ENCODE measurements around the gene HERC6. TPM values are rescaled to one million over a fixed set of nuclear protein-coding genes. Genes with fewer than 3 reads are reported as not detected.

HERC6 gene
- total RNA-seq, 1 experiment from 2014 or later: 7.6 TPM

GRCh38 chr4:88419874-88420273, 41.2 kb downstream of the HERC6 start:
- Histone ChIP-seq H3K27me3 (replicated peaks; ENCODE audit: control insufficient read depth, insufficient read depth, low read length) (no peaks in the 10 kb centered on the region), H3K4me3 (ENCODE audit: low read depth, low read length) (no peak overlapping the region), H3K4me1 (peaks cover 11% of the 10 kb centered on the region; the same call in 1 of the 2 replicates), H3K36me3 (ENCODE audit: control insufficient read depth, insufficient read depth, low read length) (no peaks in the 10 kb centered on the region), H3K9me3 (no peaks in the 10 kb centered on the region)
- CTCF ChIA-PET: no interaction called here
- no peaks in the 10 kb centered on the region for H3K36me3 Mint-ChIP-seq (ENCODE audit: insufficient read depth, unreplicated experiment)
- H3K27ac Mint-ChIP-seq (ENCODE audit: unreplicated experiment): no peak overlapping the region
- TF ChIP-seq, protein P1, sequence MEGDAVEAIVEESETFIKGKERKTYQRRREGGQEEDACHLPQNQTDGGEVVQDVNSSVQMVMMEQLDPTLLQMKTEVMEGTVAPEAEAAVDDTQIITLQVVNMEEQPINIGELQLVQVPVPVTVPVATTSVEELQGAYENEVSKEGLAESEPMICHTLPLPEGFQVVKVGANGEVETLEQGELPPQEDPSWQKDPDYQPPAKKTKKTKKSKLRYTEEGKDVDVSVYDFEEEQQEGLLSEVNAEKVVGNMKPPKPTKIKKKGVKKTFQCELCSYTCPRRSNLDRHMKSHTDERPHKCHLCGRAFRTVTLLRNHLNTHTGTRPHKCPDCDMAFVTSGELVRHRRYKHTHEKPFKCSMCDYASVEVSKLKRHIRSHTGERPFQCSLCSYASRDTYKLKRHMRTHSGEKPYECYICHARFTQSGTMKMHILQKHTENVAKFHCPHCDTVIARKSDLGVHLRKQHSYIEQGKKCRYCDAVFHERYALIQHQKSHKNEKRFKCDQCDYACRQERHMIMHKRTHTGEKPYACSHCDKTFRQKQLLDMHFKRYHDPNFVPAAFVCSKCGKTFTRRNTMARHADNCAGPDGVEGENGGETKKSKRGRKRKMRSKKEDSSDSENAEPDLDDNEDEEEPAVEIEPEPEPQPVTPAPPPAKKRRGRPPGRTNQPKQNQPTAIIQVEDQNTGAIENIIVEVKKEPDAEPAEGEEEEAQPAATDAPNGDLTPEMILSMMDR (IDR thresholded peaks at IDR 0.05; ENCODE audit: insufficient read depth in 1 of 2, low read depth in 1 of 2, low read length in 1 of 2, severe bottlenecking in 1 of 2, unreplicated experiment in 1 of 2): no peak
- POLR2A ChIA-PET: no interaction called here
- H3K4me1 Mint-ChIP-seq (ENCODE audit: low read depth, unreplicated experiment): peaks cover 13% of the 10 kb centered on the region
- no peaks in the 10 kb centered on the region for H3K9me3 Mint-ChIP-seq (ENCODE audit: unreplicated experiment)
- no peaks in the 10 kb centered on the region for H3K27me3 Mint-ChIP-seq (ENCODE audit: insufficient read depth, unreplicated experiment)
- no peak overlapping the region for H3K4me3 Mint-ChIP-seq (ENCODE audit: unreplicated experiment)
- no TSS peak for BruUV-seq (replicated peaks)
- intact Hi-C loops (cut with micrococcal nuclease; ENCODE audit: unreplicated experiment): no loop called here
- no peak for DNase-seq

DNA sequence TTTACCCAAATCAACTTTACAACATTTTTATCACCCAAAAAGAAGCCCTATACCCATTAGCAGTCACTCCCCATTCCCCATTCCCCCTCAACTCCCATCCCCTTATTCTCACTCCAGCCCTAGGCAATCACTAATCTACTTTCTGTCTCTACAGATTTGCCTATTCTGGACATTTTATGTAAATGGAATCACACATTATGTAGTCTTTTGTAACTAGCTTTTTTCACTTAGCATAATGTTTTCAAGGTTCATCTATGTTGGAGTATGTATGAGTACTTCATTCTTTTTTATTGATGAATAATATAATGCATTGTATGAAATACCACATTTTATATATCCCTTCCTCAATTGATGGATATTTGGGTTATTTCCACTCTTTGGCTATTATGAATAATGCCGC, 42.2 kb downstream of the HERC6 start:
- TF ChIP-seq, protein P1 (IDR thresholded peaks at IDR 0.05; ENCODE audit: insufficient read depth in 1 of 2, low read depth in 1 of 2, low read length in 1 of 2, severe bottlenecking in 1 of 2, unreplicated experiment in 1 of 2): no peak
- Mint-ChIP-seq H3K36me3 (ENCODE audit: insufficient read depth, unreplicated experiment) (no peaks in the 10 kb centered on the region), H3K27me3 (ENCODE audit: insufficient read depth, unreplicated experiment) (no peaks in the 10 kb centered on the region), H3K27ac (ENCODE audit: unreplicated experiment) (no peak overlapping the region), H3K9me3 (ENCODE audit: unreplicated experiment) (no peaks in the 10 kb centered on the region), H3K4me3 (ENCODE audit: unreplicated experiment) (no peak overlapping the region), H3K4me1 (ENCODE audit: low read depth, unreplicated experiment) (peaks cover 13% of the 10 kb centered on the region)
- no peaks in the 10 kb centered on the region for H3K36me3 ChIP-seq (ENCODE audit: control insufficient read depth, insufficient read depth, low read length)
- no peak for DNase-seq
- H3K4me3 ChIP-seq (ENCODE audit: low read depth, low read length): no peak overlapping the region
- CTCF ChIA-PET: no interaction called here
- no TSS peak for BruUV-seq (replicated peaks)
- intact Hi-C loops (cut with micrococcal nuclease; ENCODE audit: unreplicated experiment): no loop called here
- no peaks in the 10 kb centered on the region for H3K27me3 ChIP-seq (replicated peaks; ENCODE audit: control insufficient read depth, insufficient read depth, low read length)
- H3K4me1 ChIP-seq: peaks cover 11% of the 10 kb centered on the region; the same call in 1 of the 2 replicates
- no peaks in the 10 kb centered on the region for H3K9me3 ChIP-seq
- POLR2A ChIA-PET: no interaction called here

DNA sequence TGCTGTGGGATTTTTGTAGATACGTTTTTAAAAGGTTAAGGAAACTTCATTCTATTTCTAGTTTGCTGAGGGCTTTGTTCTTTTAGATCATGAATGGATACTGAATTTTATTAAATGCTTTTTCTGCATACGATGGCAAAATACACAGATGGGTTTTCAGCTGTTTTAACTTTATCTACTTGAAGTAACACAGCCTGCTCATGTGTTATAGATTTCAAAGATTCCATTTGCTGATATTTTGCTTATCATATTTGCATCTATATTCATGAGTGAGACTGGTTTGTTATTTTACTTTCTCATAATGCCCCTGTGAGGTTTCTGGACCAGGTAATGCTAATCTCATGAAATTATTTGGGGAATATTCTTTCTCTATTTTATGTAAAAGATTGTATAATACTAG, 43.8 kb downstream of the HERC6 start:
- no TSS peak for BruUV-seq (replicated peaks)
- H3K4me1 ChIP-seq: peaks cover 11% of the 10 kb centered on the region; the same call in 1 of the 2 replicates
- no peak overlapping the region for H3K4me3 Mint-ChIP-seq (ENCODE audit: unreplicated experiment)
- no peak for DNase-seq
- CTCF ChIA-PET: no interaction called here
- no peaks in the 10 kb centered on the region for H3K27me3 Mint-ChIP-seq (ENCODE audit: insufficient read depth, unreplicated experiment)
- H3K27me3 ChIP-seq (replicated peaks; ENCODE audit: control insufficient read depth, insufficient read depth, low read length): no peaks in the 10 kb centered on the region
- H3K36me3 Mint-ChIP-seq (ENCODE audit: insufficient read depth, unreplicated experiment): no peaks in the 10 kb centered on the region
- no peak overlapping the region for H3K4me3 ChIP-seq (ENCODE audit: low read depth, low read length)
- POLR2A ChIA-PET: no interaction called here
- TF ChIP-seq, protein P1 (IDR thresholded peaks at IDR 0.05; ENCODE audit: insufficient read depth in 1 of 2, low read depth in 1 of 2, low read length in 1 of 2, severe bottlenecking in 1 of 2, unreplicated experiment in 1 of 2): no peak
- H3K4me1 Mint-ChIP-seq (ENCODE audit: low read depth, unreplicated experiment): peaks cover 13% of the 10 kb centered on the region
- H3K9me3 ChIP-seq: no peaks in the 10 kb centered on the region
- no peaks in the 10 kb centered on the region for H3K36me3 ChIP-seq (ENCODE audit: control insufficient read depth, insufficient read depth, low read length)
- H3K27ac Mint-ChIP-seq (ENCODE audit: unreplicated experiment): no peak overlapping the region
- intact Hi-C loops (cut with micrococcal nuclease; ENCODE audit: unreplicated experiment): no loop called here
- H3K9me3 Mint-ChIP-seq (ENCODE audit: unreplicated experiment): no peaks in the 10 kb centered on the region
